Measurements from ENCODE around the gene C2orf72. TPM values are rescaled to one million over a fixed set of nuclear protein-coding genes. Genes with fewer than 3 reads are reported as not detected.

The C2orf72 gene
- total and polyA plus RNA-seq, 2 donors (not counting 1 experiment from before 2014, with no cell fraction given), result not detected

DNA sequence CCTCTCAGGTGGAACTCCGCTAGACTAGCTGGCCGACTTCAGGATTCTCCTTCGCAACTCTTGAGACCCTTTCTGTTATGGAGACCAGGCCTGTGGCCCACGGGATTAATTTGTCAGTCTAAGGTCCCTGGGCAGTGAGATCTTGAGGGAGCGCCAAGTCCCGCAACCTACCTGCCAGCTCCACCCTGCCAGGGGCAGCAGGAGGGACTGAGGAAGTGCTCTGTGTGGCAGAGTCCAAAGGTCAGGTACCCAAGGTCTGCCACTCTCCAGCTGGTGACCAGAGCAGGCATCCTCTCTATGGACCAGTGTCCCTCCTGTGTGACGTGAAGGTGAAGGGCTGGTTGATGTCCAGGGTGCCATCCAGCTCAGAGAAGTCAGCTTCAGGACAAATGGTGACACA is 45.7 kb upstream of the C2orf72 start:
- 93% methylated on average over 6 of the region's 7 CpGs for WGBS (ENCODE audit: insufficient coverage)
- Histone ChIP-seq H3K27me3 (replicated peaks in 1 of 4; ENCODE audit: control extremely low read depth in 1 of 4, control insufficient read depth in 3 of 4, insufficient read depth in 4 of 4, low read length in 3 of 4) (peaks cover 0 to 22% (median 2%) of the 10 kb centered on the region in 4 experiments), H4K20me1 (ENCODE audit: control insufficient read depth, insufficient read depth, low read length, poor library complexity, severe bottlenecking) (no peaks in the 10 kb centered on the region), H3K79me2 (ENCODE audit: control insufficient read depth, insufficient read depth, low read length) (no peaks in the 10 kb centered on the region), H3K9ac (ENCODE audit: low read length) (no peak overlapping the region), H3K4me1 (ENCODE audit: control insufficient read depth in 2 of 2, insufficient read depth in 2 of 2, low read length in 2 of 2) (peaks cover 6 to 7% of the 10 kb centered on the region in 2 donors), H3K36me3 (replicated peaks in 1 of 2; ENCODE audit: control extremely low read depth in 1 of 2, control insufficient read depth in 1 of 2, extremely low read depth in 1 of 2, insufficient read depth in 2 of 2, low read length in 1 of 2) (no peaks in the 10 kb centered on the region), H3K4me2 (replicated peaks; ENCODE audit: low read depth, low read length, poor library complexity, severe bottlenecking) (no peak overlapping the region), H2AFZ (ENCODE audit: insufficient read depth, low read depth, low read length, poor library complexity, severe bottlenecking) (no peak overlapping the region), H3K4me3 (ENCODE audit: control extremely low read depth in 1 of 5, extremely low read depth in 1 of 5, insufficient read depth in 1 of 5, low read depth in 2 of 5, low read length in 4 of 5) (no peak overlapping the region), H3K27ac (ENCODE audit: low read length in 2 of 2) (no peak overlapping the region), H3K9me3 (ENCODE audit: control extremely low read depth in 1 of 3, control insufficient read depth in 2 of 3, insufficient read depth in 1 of 3, low read length in 2 of 3) (peaks cover 0 to 6% (median 0%) of the 10 kb centered on the region in 3 donors)
- intact Hi-C loops (cut with micrococcal nuclease), result no loop called here
- CTCF ChIA-PET, result interaction anchor here (1.1 to 9.7 kb wide), 2 partner anchors 144 to 166 kb away, joined by 3 to 200 read pairs; no protein-coding TSS in a partner anchor
- DNase-seq, result no peak
- Mint-ChIP-seq H3K4me1 (peaks cover 3% of the 10 kb centered on the region), H3K9me3 (ENCODE audit: insufficient read depth) (no peaks in the 10 kb centered on the region), H3K4me3 (no peak overlapping the region), H3K27ac (no peak overlapping the region), H3K27me3 (peaks cover 40% of the 10 kb centered on the region)
- POLR2A ChIA-PET, result no interaction called here
- TF ChIP-seq EZH2 (IDR thresholded peaks at IDR 0.05; ENCODE audit: borderline replicate concordance, insufficient read depth, low read depth, low read length, poor library complexity, severe bottlenecking) (no peak), CTCF (IDR thresholded peaks at IDR 0.05) (no peak)
- ATAC-seq (ENCODE audit: low read depth), result no peak

DNA sequence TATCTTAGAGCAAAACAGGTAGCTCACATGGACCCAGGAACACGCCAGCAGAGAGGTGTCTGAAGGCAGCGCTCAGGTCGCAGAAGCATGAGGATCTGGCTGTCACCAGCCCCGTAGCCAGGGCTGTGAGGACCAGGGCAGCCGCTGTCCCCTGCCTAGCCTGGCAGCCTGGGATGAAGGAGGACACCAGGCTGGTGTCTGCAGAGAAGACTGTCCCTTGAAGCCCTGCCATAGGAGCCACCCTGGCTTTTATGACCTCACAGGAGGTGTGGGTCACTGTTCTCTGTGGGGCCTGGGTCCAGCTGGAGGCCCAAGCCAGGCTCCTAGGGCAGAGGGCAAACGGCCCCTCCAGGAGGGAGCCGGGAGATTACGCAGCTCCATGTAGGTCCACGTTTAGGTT is 41.5 kb upstream of the C2orf72 start, which contains the start of gene SPATA3:
TSS of gene SPATA3 (plus strand) at position 301 of the 400 bp plus-strand sequence. CDS start 113 bp downstream, outside the sequence.
- POLR2A ChIA-PET, result no interaction called here
- no peak for DNase-seq
- TF ChIP-seq EZH2 (IDR thresholded peaks at IDR 0.05; ENCODE audit: borderline replicate concordance, insufficient read depth, low read depth, low read length, poor library complexity, severe bottlenecking) (no peak), CTCF (IDR thresholded peaks at IDR 0.05) (no peak)

More for the DNA sequence above, 41.5 kb upstream of the C2orf72 start, which contains the start of gene SPATA3:
- Histone ChIP-seq H3K4me3 (ENCODE audit: control extremely low read depth in 1 of 5, extremely low read depth in 1 of 5, insufficient read depth in 1 of 5, low read depth in 2 of 5, low read length in 4 of 5) (no peak within 1 kb of the TSS), H3K79me2 (ENCODE audit: control insufficient read depth, insufficient read depth, low read length) (no peaks in the 10 kb centered on the region), H3K4me2 (replicated peaks; ENCODE audit: low read depth, low read length, poor library complexity, severe bottlenecking) (no peak within 1 kb of the TSS), H3K36me3 (replicated peaks in 1 of 2; ENCODE audit: control extremely low read depth in 1 of 2, control insufficient read depth in 1 of 2, extremely low read depth in 1 of 2, insufficient read depth in 2 of 2, low read length in 1 of 2) (no peaks in the 10 kb centered on the region), H4K20me1 (ENCODE audit: control insufficient read depth, insufficient read depth, low read length, poor library complexity, severe bottlenecking) (no peaks in the 10 kb centered on the region), H3K27ac (ENCODE audit: low read length in 2 of 2) (no peak within 1 kb of the TSS), H3K27me3 (replicated peaks in 1 of 4; ENCODE audit: control extremely low read depth in 1 of 4, control insufficient read depth in 3 of 4, insufficient read depth in 4 of 4, low read length in 3 of 4) (peaks cover 0 to 41% (median 13%) of the 10 kb centered on the region in 4 experiments), H3K9me3 (ENCODE audit: control extremely low read depth in 1 of 3, control insufficient read depth in 2 of 3, insufficient read depth in 1 of 3, low read length in 2 of 3) (peaks cover 0 to 9% (median 0%) of the 10 kb centered on the region in 3 donors), H2AFZ (ENCODE audit: insufficient read depth, low read depth, low read length, poor library complexity, severe bottlenecking) (no peak within 1 kb of the TSS), H3K9ac (ENCODE audit: low read length) (no peak within 1 kb of the TSS), H3K4me1 (ENCODE audit: control insufficient read depth in 2 of 2, insufficient read depth in 2 of 2, low read length in 2 of 2) (no peaks in the 10 kb centered on the region)
- intact Hi-C loops (cut with micrococcal nuclease), result no loop called here
- WGBS (ENCODE audit: insufficient coverage), result 97% methylated on average over 7 of the region's 9 CpGs
- peaks cover 77% of the 10 kb centered on the region for H3K27me3 Mint-ChIP-seq
- no peak within 1 kb of the TSS for H3K4me3 Mint-ChIP-seq
- CTCF ChIA-PET, result interaction anchor here (1.4 to 2.3 kb wide), 3 partner anchors 9 to 171 kb away, joined by 4 to 9 read pairs (median 6); no protein-coding TSS in a partner anchor
- no peak within 1 kb of the TSS for H3K27ac Mint-ChIP-seq
- H3K9me3 Mint-ChIP-seq (ENCODE audit: insufficient read depth), result no peaks in the 10 kb centered on the region
- H3K4me1 Mint-ChIP-seq, result no peaks in the 10 kb centered on the region
- no peak for ATAC-seq (ENCODE audit: low read depth)

All from B cell (primary cell).